Measurements from ENCODE around the gene SANBR.
A peak's percentile ranks its signal among the peaks of the same experiment; 100 is the strongest.
"Not testable (repeated sequence)": the region's sequence is repeated elsewhere in the genome, so short reads cannot be mapped to it uniquely, and the experiment has no call there.

SANBR gene

GRCh38 chr2:61065714-61066709 is at the start of gene SANBR:
TSS of gene SANBR (plus strand) at chr2:61065871. CDS start at chr2:61070351, 4,480 bp downstream.
- in situ Hi-C loops (cut with HindIII; ENCODE audit: low pct_ligation_motif_present, low pct_unique_long_range_greater_than_20kb, low sequenced_read_pairs): no loop called here

GRCh38 chr2:61015976-61016375 is 49.7 kb upstream of the SANBR start:
- in situ Hi-C loops (cut with HindIII; ENCODE audit: low pct_ligation_motif_present, low pct_unique_long_range_greater_than_20kb, low sequenced_read_pairs): no loop called here
- DNase-seq: no peak

More at GRCh38 chr2:61065714-61066709, at the start of gene SANBR:
- DNase-seq: peak; percentile 89

- in situ Hi-C loops (cut with HindIII; ENCODE audit: low pct_ligation_motif_present, low pct_unique_long_range_greater_than_20kb, low sequenced_read_pairs): no loop called here
These were observed 49.2 kb upstream of the SANBR start for GRCh38 chr2:61016392-61017002.

GRCh38 chr2:61017003-61017555 is 48.6 kb upstream of the SANBR start:
- in situ Hi-C loops (cut with HindIII; ENCODE audit: low pct_ligation_motif_present, low pct_unique_long_range_greater_than_20kb, low sequenced_read_pairs): no loop called here
- peak; percentile 82 for DNase-seq

More at GRCh38 chr2:61016392-61017002, 49.2 kb upstream of the SANBR start:
- DNase-seq: no peak

GRCh38 chr2:61017556-61018317 is 47.9 kb upstream of the SANBR start, which contains the start of the genes PEX13 and PUS10:
TSS of gene PEX13 (plus strand) at chr2:61017720. CDS start at chr2:61017760, 40 bp downstream.
TSS of gene PUS10 (minus strand) at chr2:61018255. CDS start at chr2:61011890, 6,365 bp downstream.
- peak; percentile 81 for DNase-seq
- in situ Hi-C loops (cut with HindIII; ENCODE audit: low pct_ligation_motif_present, low pct_unique_long_range_greater_than_20kb, low sequenced_read_pairs): no loop called here

DNA sequence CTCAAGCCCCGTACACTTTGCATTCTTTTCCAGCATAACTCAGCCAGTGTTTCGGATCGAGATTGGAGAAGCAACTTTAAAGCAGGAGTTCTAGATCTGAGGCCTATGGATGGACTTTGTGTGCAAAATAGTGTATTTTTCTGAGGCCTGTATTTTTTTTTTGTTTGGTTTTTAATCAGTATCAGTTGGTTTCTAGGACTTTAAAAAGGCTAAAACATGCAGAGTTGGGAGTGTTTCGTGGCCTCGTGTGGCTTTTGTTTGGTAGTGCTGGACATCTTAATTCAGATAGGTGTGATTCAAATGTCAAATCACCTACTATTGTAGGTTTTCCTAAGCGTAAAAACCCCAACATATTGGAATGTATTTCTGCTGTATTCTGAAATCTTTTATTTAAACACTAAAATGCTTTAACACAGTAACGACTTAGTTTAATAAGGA is 47.3 kb upstream of the SANBR start:
- in situ Hi-C loops (cut with HindIII; ENCODE audit: low pct_ligation_motif_present, low pct_unique_long_range_greater_than_20kb, low sequenced_read_pairs): no loop called here
- no peak for DNase-seq

- no peak for DNase-seq
- in situ Hi-C loops (cut with HindIII; ENCODE audit: low pct_ligation_motif_present, low pct_unique_long_range_greater_than_20kb, low sequenced_read_pairs): no loop called here
These were observed 46.9 kb upstream of the SANBR start for GRCh38 chr2:61018798-61019197.

DNA sequence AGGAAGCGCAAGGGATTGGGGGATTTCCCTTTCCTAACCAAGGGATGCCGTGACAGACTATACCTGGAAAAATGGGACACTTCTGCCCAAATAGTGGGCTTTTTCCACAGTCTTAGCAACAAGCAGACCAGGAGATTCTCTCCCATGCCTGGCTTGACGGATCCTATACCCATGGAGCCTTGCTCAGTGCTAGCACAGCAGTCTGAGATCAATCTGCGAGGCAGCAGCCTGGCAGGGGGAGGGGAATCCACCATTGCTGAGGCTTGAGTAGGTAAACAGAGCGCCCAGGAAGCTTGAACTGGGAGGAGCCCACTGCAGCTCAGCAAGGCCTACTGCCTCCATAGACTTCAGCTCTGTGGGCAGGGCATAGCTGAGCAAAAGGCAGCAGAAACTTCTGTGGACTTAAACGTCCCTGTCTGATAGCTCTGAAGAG is 44.4 kb upstream of the SANBR start:
- in situ Hi-C loops (cut with HindIII; ENCODE audit: low pct_ligation_motif_present, low pct_unique_long_range_greater_than_20kb, low sequenced_read_pairs): no loop called here
- no peak for DNase-seq

DNA sequence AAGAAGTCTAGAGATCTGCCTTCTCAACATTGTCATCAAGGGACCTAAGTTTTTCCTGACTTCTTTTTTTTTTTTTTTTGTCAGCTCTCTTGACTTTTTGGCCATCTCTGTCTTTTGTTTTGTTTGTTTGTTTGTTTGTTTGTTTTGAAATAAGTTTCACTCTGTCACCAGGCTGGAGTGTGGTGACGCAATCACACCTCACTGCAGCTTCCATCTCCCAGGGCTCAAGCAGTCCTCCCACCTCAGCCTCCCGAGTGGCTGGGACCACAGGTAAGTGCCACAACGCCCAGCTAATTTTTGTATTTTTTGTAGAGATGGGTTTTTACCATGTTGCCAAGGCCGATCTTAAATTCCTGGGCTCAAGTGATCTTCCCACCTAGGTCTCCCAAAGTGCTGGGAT is 42.0 kb upstream of the SANBR start:
- no peak for DNase-seq
- in situ Hi-C loops (cut with HindIII; ENCODE audit: low pct_ligation_motif_present, low pct_unique_long_range_greater_than_20kb, low sequenced_read_pairs): no loop called here

DNA sequence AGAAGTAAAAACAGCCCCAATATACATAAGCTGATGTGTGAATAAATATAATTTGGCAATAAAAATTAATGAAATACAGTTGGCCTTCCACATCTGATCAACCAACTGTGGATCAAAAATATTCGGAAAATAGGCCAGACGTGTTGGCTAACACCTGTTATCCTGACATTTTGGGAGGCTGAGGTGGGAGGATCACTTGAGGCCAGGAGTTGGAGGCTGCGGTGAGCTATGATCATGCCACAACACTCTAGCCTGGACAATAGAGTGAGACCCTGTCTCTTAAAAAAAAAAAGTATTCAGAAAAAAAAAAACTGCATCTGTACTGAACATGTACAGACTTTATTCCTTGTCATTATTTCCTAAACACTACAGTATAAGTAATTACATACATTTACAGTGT is 36.1 kb upstream of the SANBR start:
- DNase-seq: no peak
- in situ Hi-C loops (cut with HindIII; ENCODE audit: low pct_ligation_motif_present, low pct_unique_long_range_greater_than_20kb, low sequenced_read_pairs): no loop called here

DNA sequence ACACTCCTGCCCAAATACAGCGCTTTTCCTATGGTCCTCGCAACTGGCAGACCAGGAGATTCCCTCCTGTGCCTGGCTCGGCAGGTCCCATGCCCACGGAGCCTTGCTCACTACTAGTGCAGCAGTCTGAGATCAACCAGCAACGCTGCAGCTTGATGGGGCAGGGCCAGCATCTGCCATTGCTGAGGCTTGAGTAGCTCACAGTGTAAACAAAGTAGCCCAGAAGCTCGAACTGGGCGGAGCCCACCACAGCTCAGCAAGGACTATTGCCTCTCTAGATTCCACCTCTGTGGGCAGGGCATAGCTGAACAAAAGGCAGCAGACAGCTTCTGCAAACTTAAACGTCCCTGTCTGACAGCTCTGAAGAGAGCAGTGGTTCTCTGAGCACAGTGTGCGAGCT is 31.1 kb upstream of the SANBR start:
- DNase-seq; in situ Hi-C loops (cut with HindIII; ENCODE audit: low pct_ligation_motif_present, low pct_unique_long_range_greater_than_20kb, low sequenced_read_pairs): not testable (repeated sequence)

GRCh38 chr2:61036643-61037042 is 29.0 kb upstream of the SANBR start:
- in situ Hi-C loops (cut with HindIII; ENCODE audit: low pct_ligation_motif_present, low pct_unique_long_range_greater_than_20kb, low sequenced_read_pairs); DNase-seq: not testable (repeated sequence)

- no peak for DNase-seq
- in situ Hi-C loops (cut with HindIII; ENCODE audit: low pct_ligation_motif_present, low pct_unique_long_range_greater_than_20kb, low sequenced_read_pairs): no loop called here
These were observed 22.9 kb upstream of the SANBR start for GRCh38 chr2:61042807-61043206.

- DNase-seq: no peak
These were observed 21.0 kb upstream of the SANBR start for GRCh38 chr2:61044636-61045035.

DNA sequence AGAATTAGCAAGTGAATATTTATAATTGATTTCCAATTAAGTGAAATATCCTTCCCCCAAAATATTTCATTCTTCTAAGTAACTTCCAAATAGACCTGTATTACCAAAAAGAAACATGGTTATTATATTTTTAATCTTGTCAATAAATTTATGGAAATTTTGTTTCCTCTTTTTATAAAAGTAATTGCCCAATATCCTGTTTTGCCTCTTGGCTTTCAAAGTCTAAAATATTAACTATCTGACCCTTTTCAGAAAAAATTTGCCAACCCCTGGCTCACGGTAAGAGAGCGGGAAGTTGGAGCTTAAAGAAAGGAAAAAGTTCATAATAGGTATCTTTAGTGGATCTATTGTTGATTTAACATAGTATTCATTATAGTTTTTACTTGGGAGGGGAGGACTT is 20.4 kb upstream of the SANBR start:
- in situ Hi-C loops (cut with HindIII; ENCODE audit: low pct_ligation_motif_present, low pct_unique_long_range_greater_than_20kb, low sequenced_read_pairs): no loop called here
- DNase-seq: no peak

More at GRCh38 chr2:61044636-61045035, 21.0 kb upstream of the SANBR start:
- in situ Hi-C loops (cut with HindIII; ENCODE audit: low pct_ligation_motif_present, low pct_unique_long_range_greater_than_20kb, low sequenced_read_pairs): no loop called here

- no peak for DNase-seq
- in situ Hi-C loops (cut with HindIII; ENCODE audit: low pct_ligation_motif_present, low pct_unique_long_range_greater_than_20kb, low sequenced_read_pairs): no loop called here
These were observed 19.7 kb upstream of the SANBR start for GRCh38 chr2:61045999-61046398.

DNA sequence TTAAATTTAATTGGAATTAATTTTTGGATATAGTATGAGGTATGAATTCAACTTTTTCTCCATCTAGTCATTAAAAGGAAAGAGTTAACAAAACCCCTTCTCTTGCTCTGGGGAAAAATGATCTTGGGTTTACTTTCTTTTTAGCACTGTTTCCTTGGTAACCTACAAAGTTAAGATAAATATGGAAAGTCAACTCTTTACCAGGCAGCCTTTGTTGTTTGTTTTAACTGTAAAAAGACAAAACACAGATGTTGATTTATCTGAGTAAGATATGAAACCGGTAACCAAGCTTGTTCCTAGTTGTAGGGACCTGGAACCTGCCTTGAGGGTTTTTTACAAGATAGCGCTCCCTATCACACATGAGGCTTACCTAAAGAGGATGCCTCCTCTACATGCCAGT is 10.1 kb upstream of the SANBR start:
- DNase-seq: no peak
- in situ Hi-C loops (cut with HindIII; ENCODE audit: low pct_ligation_motif_present, low pct_unique_long_range_greater_than_20kb, low sequenced_read_pairs): no loop called here

DNA sequence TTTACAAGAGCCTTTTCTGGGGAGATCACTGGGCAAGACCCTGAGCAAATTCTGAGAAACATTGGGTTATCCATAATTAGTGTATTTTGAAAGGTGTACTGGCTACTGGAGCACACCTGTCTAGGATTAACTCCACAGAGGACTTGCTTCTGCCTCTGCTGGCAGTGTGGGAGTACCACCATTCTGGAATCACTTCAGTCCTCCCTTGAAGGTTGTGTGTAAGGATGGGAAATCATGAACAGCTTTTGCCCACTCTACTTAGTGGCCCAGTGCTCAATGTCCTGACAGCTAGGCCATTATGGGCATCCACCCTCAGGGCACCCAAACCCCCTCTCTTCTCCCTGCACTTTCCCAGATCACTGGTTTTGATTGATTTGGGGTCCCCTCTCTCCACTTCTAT is 8.1 kb upstream of the SANBR start:
- in situ Hi-C loops (cut with HindIII; ENCODE audit: low pct_ligation_motif_present, low pct_unique_long_range_greater_than_20kb, low sequenced_read_pairs): no loop called here
- DNase-seq: no peak

Data from ACHN (cell line).